ENCODE data around the gene IL12B.
"Not testable (repeated sequence)": the region's sequence is repeated elsewhere in the genome, so short reads cannot be mapped to it uniquely, and the experiment has no call there.

IL12B gene

GRCh38 chr5:159294921-159295320, 35.4 kb downstream of the IL12B start:
- DNase-seq (ENCODE audit: low read depth), result no peak

- DNase-seq (ENCODE audit: low read depth), result no peak
Measured at GRCh38 chr5:159290741-159291140, 39.5 kb downstream of the IL12B start.

- no peak for DNase-seq (ENCODE audit: low read depth)
Measured at GRCh38 chr5:159286420-159287035, 43.8 kb downstream of the IL12B start.

- DNase-seq (ENCODE audit: low read depth), result no peak
Measured at GRCh38 chr5:159274676-159275075, 55.6 kb downstream of the IL12B start.

GRCh38 chr5:159273923-159274322, 56.4 kb downstream of the IL12B start:
- DNase-seq (ENCODE audit: low read depth), result no peak

GRCh38 chr5:159269723-159270122, 60.6 kb downstream of the IL12B start:
- no peak for DNase-seq (ENCODE audit: low read depth)

GRCh38 chr5:159266764-159267163, 63.5 kb downstream of the IL12B start:
- DNase-seq (ENCODE audit: low read depth), result not testable (repeated sequence)

All from T-helper 22 cell (primary cell).